ENCODE results near the gene PCSK5.

The PCSK5 gene

DNA sequence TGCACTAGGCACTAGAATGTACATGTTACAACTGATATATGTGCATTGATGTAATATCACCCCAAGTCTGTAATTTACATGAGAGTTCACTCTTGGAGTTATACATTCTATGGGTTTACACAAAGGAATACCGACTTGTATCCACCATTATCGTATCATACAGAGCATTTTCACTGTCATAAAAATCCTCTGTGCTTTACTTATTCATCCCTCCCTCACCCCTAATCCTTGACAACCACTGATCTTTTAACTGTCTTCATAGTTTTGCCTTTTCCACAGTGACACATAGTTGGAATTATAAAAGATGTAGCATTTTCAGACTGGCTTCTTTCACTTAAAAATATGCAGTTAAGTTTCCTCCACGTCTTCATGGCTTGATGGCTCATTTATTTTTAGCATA is 514.9 kb downstream of the PCSK5 start:
- DNase-seq, result no peak

DNA sequence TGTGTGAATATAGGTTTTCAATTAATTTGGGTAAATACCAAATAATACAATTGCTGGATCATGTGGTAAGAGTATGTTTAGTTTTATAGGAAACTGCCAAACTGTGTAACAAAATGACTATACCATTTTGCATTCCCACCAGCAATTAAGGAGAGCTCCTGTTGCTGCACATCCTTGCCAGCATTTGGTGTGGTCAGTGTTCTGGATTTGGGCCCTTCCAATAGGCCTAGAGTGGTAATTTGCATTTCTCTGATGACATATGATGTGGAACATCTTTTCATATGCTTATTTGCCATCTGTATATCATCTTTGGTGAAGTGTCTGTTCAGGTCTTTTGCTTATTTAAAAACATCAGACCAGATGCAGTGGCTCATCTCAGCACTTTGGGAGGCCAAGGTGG is 515.4 kb downstream of the PCSK5 start:
- no peak for DNase-seq

Data from HCEC 1CT (cell line).